GM19438 (cell line): Measurements from ENCODE around the gene POMGNT1.

Experiments
- ATAC-seq: cut with Tn5 transposase; IDR thresholded peaks from one replicate; pipeline ENCODE4 v1.9.1; 2021; ENCODE audit warnings: low read depth; ENCODE audit not compliant: unreplicated experiment

The POMGNT1 gene

DNA sequence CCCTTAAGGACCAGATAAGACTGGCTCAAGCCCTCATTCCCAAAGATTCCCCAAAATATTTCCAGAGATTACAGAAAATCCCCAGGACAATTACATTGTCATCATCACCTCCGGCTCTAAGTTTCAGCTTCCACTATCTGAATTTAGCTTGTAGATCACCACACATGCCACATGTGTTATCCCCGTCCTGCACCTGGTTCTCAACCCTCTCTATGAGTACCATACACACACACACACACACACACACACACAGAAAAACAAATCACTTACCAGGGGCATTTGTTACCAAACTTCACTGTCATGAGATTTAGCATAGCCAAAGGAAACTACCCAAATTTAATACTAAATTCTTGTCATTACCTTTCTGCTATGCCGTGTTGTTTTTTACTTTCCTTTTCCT is 38.7 kb downstream of the POMGNT1 start:
- no peak for ATAC-seq

DNA sequence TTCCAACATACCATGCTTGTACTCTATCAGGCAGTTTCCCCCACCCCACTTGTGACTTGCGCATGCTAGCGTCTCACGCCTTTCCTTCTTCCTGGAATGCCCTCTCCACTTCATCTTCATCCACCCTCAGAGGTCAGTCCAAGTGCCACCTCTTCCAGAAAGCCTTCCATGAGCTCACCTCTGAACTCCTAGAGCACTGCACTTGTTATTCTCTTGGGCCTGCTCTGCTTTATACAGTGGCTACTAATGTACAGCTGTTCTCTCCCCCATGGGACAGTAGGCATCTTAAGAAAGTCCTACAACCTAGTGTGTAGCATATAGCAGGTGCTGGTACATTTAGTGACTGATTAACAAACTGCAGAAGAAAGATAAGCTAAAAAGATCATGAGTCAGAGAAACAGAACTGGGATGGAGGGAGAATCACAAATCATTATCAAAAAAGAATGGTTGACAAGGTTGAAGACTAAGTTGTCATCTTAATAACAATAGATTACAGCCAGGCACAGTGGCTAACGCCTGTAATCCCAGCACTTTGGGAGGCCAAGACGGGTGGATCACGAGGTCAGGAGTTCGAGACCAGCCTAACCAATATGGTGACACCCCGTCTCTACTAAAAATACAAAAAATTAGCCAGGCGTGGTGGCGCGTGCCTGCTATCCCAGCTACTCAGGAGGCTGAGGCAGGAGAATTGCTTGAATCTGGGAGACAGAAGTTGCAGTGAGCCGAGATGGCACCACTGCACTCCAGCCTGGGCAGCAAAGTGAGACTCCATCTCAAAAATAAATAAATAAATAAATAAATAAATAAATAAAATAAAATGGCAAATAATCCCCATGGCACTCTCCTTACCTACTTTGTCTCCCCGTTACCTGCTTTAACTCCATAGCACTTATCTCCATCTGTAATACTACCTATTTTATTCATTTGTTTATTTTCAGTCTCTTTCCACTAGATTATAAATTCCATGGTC is 39.6 kb downstream of the POMGNT1 start:
- peak; percentile 84 for ATAC-seq

DNA sequence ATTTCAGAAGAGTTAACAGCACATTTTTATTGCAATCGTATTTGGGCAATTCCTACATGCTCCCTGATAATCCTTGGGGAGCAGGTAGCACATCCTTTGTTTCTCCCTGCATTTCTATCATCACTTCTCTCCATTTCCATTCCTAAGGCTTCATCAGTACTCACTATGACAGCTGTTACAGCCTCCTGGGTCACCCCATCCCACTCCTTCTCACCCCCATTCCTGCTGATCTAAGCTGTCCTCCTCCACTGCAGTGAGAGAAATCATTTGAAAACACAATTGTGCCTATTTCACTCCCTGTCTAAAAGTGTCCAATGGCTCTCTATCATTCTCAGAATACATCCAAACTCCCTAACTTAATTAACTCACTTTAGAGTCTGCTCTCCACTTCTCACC is 40.3 kb downstream of the POMGNT1 start:
- ATAC-seq = no peak

DNA sequence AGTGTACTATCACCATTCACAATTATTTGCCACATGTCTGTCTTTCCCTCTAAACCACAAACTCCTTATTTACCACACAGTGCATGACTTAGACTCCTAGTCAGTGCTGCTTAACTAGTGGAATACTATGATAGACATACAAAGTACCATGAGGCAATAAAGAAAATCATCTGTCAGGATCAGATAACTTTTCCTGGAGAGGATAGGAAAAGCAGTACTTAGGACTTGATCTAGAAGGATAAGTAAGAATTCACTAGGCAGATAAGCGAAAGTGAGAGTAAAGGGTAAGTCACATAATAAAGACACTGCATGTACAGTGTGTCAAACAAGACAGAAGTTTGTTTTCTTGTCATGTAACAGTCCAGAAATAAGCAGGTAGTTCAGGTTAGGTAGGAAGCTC is 44.5 kb downstream of the POMGNT1 start:
- ATAC-seq = no peak

DNA sequence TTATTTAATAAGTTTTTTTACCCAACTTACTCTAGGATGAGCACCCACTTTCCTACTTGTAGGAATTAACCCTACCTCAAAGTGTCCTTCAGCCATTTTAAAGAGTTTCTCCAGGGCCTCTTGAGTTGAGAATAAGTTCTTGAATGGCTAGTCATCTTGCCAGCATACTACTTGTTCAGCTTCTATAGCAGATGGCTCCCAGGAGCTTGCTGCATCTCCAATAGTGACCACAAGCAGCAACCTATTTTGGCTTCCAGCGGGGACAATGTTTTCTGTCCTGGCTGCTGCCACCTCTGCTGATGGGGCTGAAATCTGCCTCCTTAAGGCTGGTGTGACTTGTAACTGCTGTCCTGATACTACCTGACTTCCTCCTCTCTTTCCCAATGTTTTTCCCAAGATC is 45.0 kb downstream of the POMGNT1 start:
- no peak for ATAC-seq

DNA sequence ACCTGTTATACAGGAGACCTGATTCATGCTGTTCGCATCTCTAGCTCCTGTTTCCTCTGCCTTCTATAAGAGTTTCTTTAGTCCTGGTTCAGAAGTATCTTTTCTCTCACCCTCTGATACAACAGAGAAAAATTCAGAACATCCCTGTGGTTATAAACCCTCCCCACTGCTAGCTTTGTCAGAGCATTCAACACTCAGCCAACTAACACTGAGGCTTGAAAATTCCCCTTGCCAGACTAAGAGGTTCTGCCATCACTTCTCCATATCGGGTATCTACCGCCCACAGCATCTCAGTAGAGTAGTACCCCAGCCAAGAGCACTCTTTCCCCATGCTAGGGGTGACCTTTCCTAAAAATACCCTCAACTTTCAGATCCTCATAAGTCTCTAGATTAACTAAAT is 46.2 kb downstream of the POMGNT1 start:
- no peak for ATAC-seq

DNA sequence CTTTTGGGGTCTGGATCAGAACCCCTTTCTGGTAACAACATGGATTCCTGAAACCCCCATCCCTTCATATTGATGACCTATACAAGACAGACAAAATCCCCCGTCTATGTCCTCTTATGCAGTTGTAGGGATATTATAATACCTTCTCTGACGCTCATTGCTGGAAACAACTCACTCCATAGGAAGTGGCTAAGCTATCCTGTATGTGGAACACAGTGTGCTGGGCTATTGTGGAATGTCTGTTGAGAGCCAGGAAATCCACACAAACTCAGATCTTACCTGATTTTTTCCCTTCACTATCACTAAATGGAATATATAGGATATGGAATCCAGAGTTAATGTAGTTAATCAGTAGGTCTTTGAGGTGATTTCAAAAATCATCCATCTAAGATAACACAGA is 48.1 kb downstream of the POMGNT1 start:
- ATAC-seq = no peak

DNA sequence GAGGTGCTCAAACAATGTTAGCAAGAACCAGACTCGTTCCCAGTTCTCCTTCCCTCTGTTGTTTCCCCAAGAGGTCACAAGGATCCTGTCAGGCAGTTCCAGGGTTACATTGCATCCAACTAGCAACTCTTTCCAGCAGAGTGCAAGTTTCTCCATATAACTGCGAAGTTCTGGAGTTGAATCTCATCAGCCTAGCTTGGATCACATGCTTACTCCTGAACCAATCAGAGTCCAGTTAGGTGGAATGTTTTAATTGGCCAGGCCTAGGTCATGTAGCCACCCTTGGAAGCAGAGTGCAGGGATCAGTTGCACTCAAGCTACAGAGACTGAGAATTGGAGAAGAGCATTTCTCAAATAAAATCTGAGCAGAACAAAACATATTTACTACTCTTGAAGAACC is 49.9 kb downstream of the POMGNT1 start:
- ATAC-seq = no peak
